ENCODE results near the gene PMEPA1.

PMEPA1 gene

GRCh38 chr20:57677584-57677982 lies 32.2 kb downstream of the PMEPA1 start:
- no peak for DNase-seq (ENCODE audit: low read depth, low spot score)
- H3K27ac ChIP-seq, result no peak overlapping the region
- no peaks in the 10 kb centered on the region for H3K9me3 ChIP-seq (ENCODE audit: low read depth, low read length)
- H3K9ac ChIP-seq (ENCODE audit: insufficient read length), result no peak overlapping the region
- no peak for TF ChIP-seq FOXP2 (optimal IDR thresholded peaks at IDR 0.05; ENCODE audit: control extremely low read depth, extremely low read length, insufficient read depth)
- H3K36me3 ChIP-seq (ENCODE audit: insufficient read depth, low read length), result no peaks in the 10 kb centered on the region
- H3K4me3 ChIP-seq, result no peak overlapping the region

- H3K4me3 ChIP-seq, result no peak overlapping the region
- no peaks in the 10 kb centered on the region for H3K9me3 ChIP-seq (ENCODE audit: low read depth, low read length)
- no peak for DNase-seq (ENCODE audit: low read depth, low spot score)
- no peaks in the 10 kb centered on the region for H3K36me3 ChIP-seq (ENCODE audit: insufficient read depth, low read length)
- no peak overlapping the region for H3K27ac ChIP-seq
- no peak for TF ChIP-seq FOXP2 (optimal IDR thresholded peaks at IDR 0.05; ENCODE audit: control extremely low read depth, extremely low read length, insufficient read depth)
- no peak for TF ChIP-seq EZH2 (IDR thresholded peaks at IDR 0.05)
- no peak for TF ChIP-seq POLR2AphosphoS5 (IDR thresholded peaks at IDR 0.05; ENCODE audit: borderline replicate concordance, low read depth, low read length)
- no peak overlapping the region for H3K9ac ChIP-seq (ENCODE audit: insufficient read length)
These were observed 32.9 kb downstream of the PMEPA1 start for GRCh38 chr20:57676589-57677583.

- TF ChIP-seq FOXP2 (optimal IDR thresholded peaks at IDR 0.05; ENCODE audit: control extremely low read depth, extremely low read length, insufficient read depth), result no peak
- no peak for TF ChIP-seq POLR2AphosphoS5 (IDR thresholded peaks at IDR 0.05; ENCODE audit: borderline replicate concordance, low read depth, low read length)
- no peak for TF ChIP-seq EZH2 (IDR thresholded peaks at IDR 0.05)
- Histone ChIP-seq H3K9me3 (ENCODE audit: low read depth, low read length) (no peaks in the 10 kb centered on the region), H3K27ac (no peak overlapping the region)
These were observed 34.0 kb downstream of the PMEPA1 start for GRCh38 chr20:57675773-57676172.

GRCh38 chr20:57672953-57673575 lies 36.8 kb downstream of the PMEPA1 start:
- Histone ChIP-seq H3K27ac (no peak overlapping the region), H3K36me3 (ENCODE audit: insufficient read depth, low read length) (no peaks in the 10 kb centered on the region), H3K4me3 (no peak overlapping the region), H3K9ac (ENCODE audit: insufficient read length) (no peak overlapping the region), H3K9me3 (ENCODE audit: low read depth, low read length) (no peaks in the 10 kb centered on the region)
- DNase-seq (ENCODE audit: low read depth, low spot score), result no peak
- TF ChIP-seq EZH2 (IDR thresholded peaks at IDR 0.05) (no peak), FOXP2 (optimal IDR thresholded peaks at IDR 0.05; ENCODE audit: control extremely low read depth, extremely low read length, insufficient read depth) (no peak), POLR2AphosphoS5 (IDR thresholded peaks at IDR 0.05; ENCODE audit: borderline replicate concordance, low read depth, low read length) (no peak)

More at GRCh38 chr20:57675773-57676172, 34.0 kb downstream of the PMEPA1 start:
- H3K36me3 ChIP-seq (ENCODE audit: insufficient read depth, low read length), result no peaks in the 10 kb centered on the region
- H3K9ac ChIP-seq (ENCODE audit: insufficient read length), result no peak overlapping the region
- no peak overlapping the region for H3K4me3 ChIP-seq
- DNase-seq (ENCODE audit: low read depth, low spot score), result no peak

GRCh38 chr20:57672164-57672563 lies 37.7 kb downstream of the PMEPA1 start:
- no peak overlapping the region for H3K4me3 ChIP-seq
- H3K36me3 ChIP-seq (ENCODE audit: insufficient read depth, low read length), result no peaks in the 10 kb centered on the region
- H3K27ac ChIP-seq, result no peak overlapping the region
- H3K9me3 ChIP-seq (ENCODE audit: low read depth, low read length), result no peaks in the 10 kb centered on the region
- TF ChIP-seq FOXP2 (optimal IDR thresholded peaks at IDR 0.05; ENCODE audit: control extremely low read depth, extremely low read length, insufficient read depth) (no peak), EZH2 (IDR thresholded peaks at IDR 0.05) (no peak), POLR2AphosphoS5 (IDR thresholded peaks at IDR 0.05; ENCODE audit: borderline replicate concordance, low read depth, low read length) (no peak)
- DNase-seq (ENCODE audit: low read depth, low spot score), result no peak
- no peak overlapping the region for H3K9ac ChIP-seq (ENCODE audit: insufficient read length)

- Histone ChIP-seq H3K27ac (no peak overlapping the region), H3K9me3 (ENCODE audit: low read depth, low read length) (no peaks in the 10 kb centered on the region), H3K9ac (ENCODE audit: insufficient read length) (no peak overlapping the region), H3K4me3 (no peak overlapping the region), H3K36me3 (ENCODE audit: insufficient read depth, low read length) (no peaks in the 10 kb centered on the region)
- no peak for DNase-seq (ENCODE audit: low read depth, low spot score)
- no peak for TF ChIP-seq POLR2AphosphoS5 (IDR thresholded peaks at IDR 0.05; ENCODE audit: borderline replicate concordance, low read depth, low read length)
- TF ChIP-seq FOXP2 (optimal IDR thresholded peaks at IDR 0.05; ENCODE audit: control extremely low read depth, extremely low read length, insufficient read depth), result no peak
- no peak for TF ChIP-seq EZH2 (IDR thresholded peaks at IDR 0.05)
These were observed 38.2 kb downstream of the PMEPA1 start for GRCh38 chr20:57671662-57672061.

- Histone ChIP-seq H3K36me3 (ENCODE audit: insufficient read depth, low read length) (no peaks in the 10 kb centered on the region), H3K9ac (ENCODE audit: insufficient read length) (no peak overlapping the region), H3K4me3 (no peak overlapping the region), H3K27ac (no peak overlapping the region), H3K9me3 (ENCODE audit: low read depth, low read length) (no peaks in the 10 kb centered on the region)
- no peak for TF ChIP-seq FOXP2 (optimal IDR thresholded peaks at IDR 0.05; ENCODE audit: control extremely low read depth, extremely low read length, insufficient read depth)
- TF ChIP-seq POLR2AphosphoS5 (IDR thresholded peaks at IDR 0.05; ENCODE audit: borderline replicate concordance, low read depth, low read length), result no peak
- TF ChIP-seq EZH2 (IDR thresholded peaks at IDR 0.05), result no peak
- no peak for DNase-seq (ENCODE audit: low read depth, low spot score)
These were observed 38.8 kb downstream of the PMEPA1 start for GRCh38 chr20:57671072-57671391.

- H3K36me3 ChIP-seq (ENCODE audit: insufficient read depth, low read length), result no peaks in the 10 kb centered on the region
- no peak overlapping the region for H3K27ac ChIP-seq
- H3K9ac ChIP-seq (ENCODE audit: insufficient read length), result no peak overlapping the region
- no peak for DNase-seq (ENCODE audit: low read depth, low spot score)
- H3K4me3 ChIP-seq, result no peak overlapping the region
- TF ChIP-seq EZH2 (IDR thresholded peaks at IDR 0.05) (no peak), POLR2AphosphoS5 (IDR thresholded peaks at IDR 0.05; ENCODE audit: borderline replicate concordance, low read depth, low read length) (no peak), FOXP2 (optimal IDR thresholded peaks at IDR 0.05; ENCODE audit: control extremely low read depth, extremely low read length, insufficient read depth) (no peak)
- no peaks in the 10 kb centered on the region for H3K9me3 ChIP-seq (ENCODE audit: low read depth, low read length)
These were observed 39.3 kb downstream of the PMEPA1 start for GRCh38 chr20:57670288-57671071.
